IMR-90 (cell line): ENCODE results near the gene TMPRSS3.

Source experiments
- POLR2A ChIP-seq: IDR thresholded peaks from 2 replicates; pipeline ENCODE4 v1.6.1; 2012; ENCODE audit warnings: mild to moderate bottlenecking, low read depth, low read length
- RAD21 ChIP-seq: IDR thresholded peaks from 2 replicates; pipeline ENCODE4 v1.6.1; 2012; ENCODE audit warnings: low read length, improper control_type of control experiment
- RFX5 ChIP-seq: IDR thresholded peaks from 2 replicates; pipeline ENCODE4 v1.8.0; 2012; ENCODE audit warnings: low read depth, mild to moderate bottlenecking, low read length, moderate library complexity
- SMC3 ChIP-seq: fragments of 150-350 bp; IDR thresholded peaks from 2 replicates; pipeline ENCODE4 v1.6.1; 2016; ENCODE audit warnings: low read depth, mild to moderate bottlenecking, antibody characterized with exemption, low read length, moderate library complexity
- TF ChIP-seq, protein P1 (sequence below): conservative IDR thresholded peaks from 2 replicates; pipeline ENCODE4 v1.5.1; 2012; ENCODE audit warnings: mild to moderate bottlenecking, low read depth, low read length, improper control_type of control experiment
- TF ChIP-seq, protein P2 (sequence below): fragments of 150-350 bp; IDR thresholded peaks from 2 replicates; pipeline ENCODE4 v1.6.1; 2017; ENCODE audit warnings: mild to moderate bottlenecking, antibody characterized with exemption, low read length, low read depth

DNA sequence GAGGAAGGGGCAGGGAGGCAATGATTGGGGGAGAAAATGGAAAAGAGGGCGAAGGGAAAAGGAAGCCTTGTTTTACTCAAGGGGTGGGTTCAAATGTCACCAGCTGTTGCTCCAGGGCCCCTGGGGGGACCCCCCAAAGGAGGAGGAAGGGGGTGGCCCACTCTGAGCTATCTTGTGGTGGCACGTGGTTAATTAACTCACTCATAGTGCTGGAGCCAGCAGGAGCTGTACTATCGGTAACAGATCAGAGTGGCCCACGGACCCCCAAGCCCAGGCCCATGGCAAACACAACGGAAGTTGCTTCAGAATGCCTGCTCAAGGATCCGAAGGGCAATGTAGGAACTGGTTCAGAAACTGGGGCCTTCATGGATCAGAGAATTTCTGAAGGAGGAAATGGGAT, 52.3 kb downstream of the TMPRSS3 start:
- TF ChIP-seq, protein P1, sequence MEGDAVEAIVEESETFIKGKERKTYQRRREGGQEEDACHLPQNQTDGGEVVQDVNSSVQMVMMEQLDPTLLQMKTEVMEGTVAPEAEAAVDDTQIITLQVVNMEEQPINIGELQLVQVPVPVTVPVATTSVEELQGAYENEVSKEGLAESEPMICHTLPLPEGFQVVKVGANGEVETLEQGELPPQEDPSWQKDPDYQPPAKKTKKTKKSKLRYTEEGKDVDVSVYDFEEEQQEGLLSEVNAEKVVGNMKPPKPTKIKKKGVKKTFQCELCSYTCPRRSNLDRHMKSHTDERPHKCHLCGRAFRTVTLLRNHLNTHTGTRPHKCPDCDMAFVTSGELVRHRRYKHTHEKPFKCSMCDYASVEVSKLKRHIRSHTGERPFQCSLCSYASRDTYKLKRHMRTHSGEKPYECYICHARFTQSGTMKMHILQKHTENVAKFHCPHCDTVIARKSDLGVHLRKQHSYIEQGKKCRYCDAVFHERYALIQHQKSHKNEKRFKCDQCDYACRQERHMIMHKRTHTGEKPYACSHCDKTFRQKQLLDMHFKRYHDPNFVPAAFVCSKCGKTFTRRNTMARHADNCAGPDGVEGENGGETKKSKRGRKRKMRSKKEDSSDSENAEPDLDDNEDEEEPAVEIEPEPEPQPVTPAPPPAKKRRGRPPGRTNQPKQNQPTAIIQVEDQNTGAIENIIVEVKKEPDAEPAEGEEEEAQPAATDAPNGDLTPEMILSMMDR = no peak
- TF ChIP-seq POLR2A (no peak), SMC3 (no peak), RAD21 (no peak), RFX5 (no peak)
- TF ChIP-seq, protein P2, sequence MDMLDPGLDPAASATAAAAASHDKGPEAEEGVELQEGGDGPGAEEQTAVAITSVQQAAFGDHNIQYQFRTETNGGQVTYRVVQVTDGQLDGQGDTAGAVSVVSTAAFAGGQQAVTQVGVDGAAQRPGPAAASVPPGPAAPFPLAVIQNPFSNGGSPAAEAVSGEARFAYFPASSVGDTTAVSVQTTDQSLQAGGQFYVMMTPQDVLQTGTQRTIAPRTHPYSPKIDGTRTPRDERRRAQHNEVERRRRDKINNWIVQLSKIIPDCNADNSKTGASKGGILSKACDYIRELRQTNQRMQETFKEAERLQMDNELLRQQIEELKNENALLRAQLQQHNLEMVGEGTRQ = no peak
